SK-N-SH treated with all-trans-retinoic acid at 6 μM for 48 hours (cell line): ENCODE measurements around the gene LINC00237.

Experiments used
- ATAC-seq: fragments of 200-7000 bp; cut with Tn5 transposase; 3 replicates; pipeline ENCODE4 v1.9.1; 2020; ENCODE audit warnings: mild to moderate bottlenecking, moderate library complexity
- BACH2 ChIP-seq: fragments of 250-450 bp; sonication (Bioruptor Pico); IDR thresholded peaks from 2 replicates; pipeline ENCODE4 v1.9.0; 2021; ENCODE audit warnings: mild to moderate bottlenecking, borderline replicate concordance
- CREB5 ChIP-seq: fragments of 250-450 bp; sonication (Bioruptor Pico); IDR thresholded peaks from 2 replicates; pipeline ENCODE4 v1.5.1; 2020; ENCODE audit warnings: low read depth, mild to moderate bottlenecking, moderate library complexity
- CSDC2 ChIP-seq: fragments of 250-450 bp; sonication (Bioruptor Pico); IDR thresholded peaks from 2 replicates; pipeline ENCODE4 v1.5.0; 2020; ENCODE audit warnings: mild to moderate bottlenecking, moderate library complexity
- CSRNP3 ChIP-seq: fragments of 250-450 bp; sonication (Bioruptor Pico); IDR thresholded peaks from 2 replicates; pipeline ENCODE4 v1.5.1; 2021; ENCODE audit warnings: mild to moderate bottlenecking, moderate library complexity
- GLIS3 ChIP-seq: fragments of 250-450 bp; sonication (Bioruptor Pico); IDR thresholded peaks from 2 replicates; pipeline ENCODE4 v1.5.0; 2020; ENCODE audit warnings: mild to moderate bottlenecking, moderate library complexity
- OSR1 ChIP-seq: fragments of 250-450 bp; sonication (Bioruptor Pico); IDR thresholded peaks from 2 replicates; pipeline ENCODE4 v1.8.0; 2022; ENCODE audit warnings: moderate library complexity, mild to moderate bottlenecking, inconsistent platforms
- PATZ1 ChIP-seq: fragments of 250-450 bp; sonication (Bioruptor Pico); IDR thresholded peaks from 2 replicates; pipeline ENCODE4 v1.8.0; 2020; ENCODE audit warnings: mild to moderate bottlenecking, moderate library complexity, borderline replicate concordance
- POU6F1 ChIP-seq: fragments of 250-450 bp; sonication (Bioruptor Pico); IDR thresholded peaks from 2 replicates; pipeline ENCODE4 v1.8.0; 2021; ENCODE audit warnings: low read depth, mild to moderate bottlenecking, moderate library complexity, borderline replicate concordance
- PPARA ChIP-seq: fragments of 250-450 bp; sonication (Bioruptor Pico); IDR thresholded peaks from 2 replicates; pipeline ENCODE4 v1.5.0; 2020; ENCODE audit warnings: mild to moderate bottlenecking, borderline replicate concordance
- RARB ChIP-seq: fragments of 250-450 bp; sonication (Bioruptor Pico); IDR thresholded peaks from 2 replicates; pipeline ENCODE4 v1.8.0; 2021; ENCODE audit warnings: mild to moderate bottlenecking, moderate library complexity
- SNAI2 ChIP-seq: fragments of 250-450 bp; sonication (Bioruptor Pico); IDR thresholded peaks from 2 replicates; pipeline ENCODE4 v1.5.0; 2020; ENCODE audit warnings: mild to moderate bottlenecking, moderate library complexity
- TSHZ2 ChIP-seq: fragments of 250-450 bp; sonication (Bioruptor Pico); IDR thresholded peaks from 2 replicates; pipeline ENCODE4 v1.5.0; 2020; ENCODE audit warnings: mild to moderate bottlenecking, moderate library complexity
- ZFP3 ChIP-seq: fragments of 250-450 bp; sonication (Bioruptor Pico); IDR thresholded peaks from 2 replicates; pipeline ENCODE4 v1.5.0; 2020; ENCODE audit warnings: mild to moderate bottlenecking, moderate library complexity
- ZNF565 ChIP-seq: fragments of 450-650 bp; formaldehyde crosslinking; conservative IDR thresholded peaks from 2 replicates; pipeline ENCODE4 v1.5.0; 2020; ENCODE audit warnings: low read depth, mild to moderate bottlenecking, moderate library complexity
- ZNF70 ChIP-seq: fragments of 450-650 bp; formaldehyde crosslinking; IDR thresholded peaks from 2 replicates; pipeline ENCODE4 v1.5.0; 2020; ENCODE audit warnings: mild to moderate bottlenecking, moderate library complexity
- ZNF8 ChIP-seq: fragments of 450-650 bp; formaldehyde crosslinking; IDR thresholded peaks from 2 replicates; pipeline ENCODE4 v1.5.0; 2020; ENCODE audit warnings: mild to moderate bottlenecking, moderate library complexity

The LINC00237 gene

GRCh38 chr20:21125072-21125848 lies 19.1 kb upstream of the LINC00237 start (continued):
- TF ChIP-seq PPARA: no peak
- no peak for TF ChIP-seq CSRNP3 (CRISPR knock-in tag)

- ATAC-seq: no peak
- TF ChIP-seq ZNF8 (CRISPR knock-in tag) (no peak), CREB5 (no peak), TSHZ2 (CRISPR knock-in tag) (no peak), SNAI2 (CRISPR knock-in tag) (no peak), ZNF565 (CRISPR knock-in tag) (no peak), GLIS3 (CRISPR knock-in tag) (no peak), CSRNP3 (CRISPR knock-in tag) (no peak), OSR1 (no peak)
These were observed 18.0 kb upstream of the LINC00237 start for GRCh38 chr20:21124190-21124589.

GRCh38 chr20:21118782-21119181 lies 12.6 kb upstream of the LINC00237 start:
- TF ChIP-seq BACH2 (CRISPR knock-in tag): no peak
- no peak for TF ChIP-seq TSHZ2 (CRISPR knock-in tag)
- TF ChIP-seq CREB5: no peak
- no peak for TF ChIP-seq ZFP3 (CRISPR knock-in tag)
- TF ChIP-seq CSDC2 (CRISPR knock-in tag): no peak
- no peak for TF ChIP-seq ZNF565 (CRISPR knock-in tag)
- no peak for TF ChIP-seq ZNF8 (CRISPR knock-in tag)
- TF ChIP-seq RARB: no peak
- no peak for TF ChIP-seq OSR1
- no peak for TF ChIP-seq PATZ1 (CRISPR knock-in tag)
- TF ChIP-seq PPARA: no peak
- TF ChIP-seq POU6F1: no peak
- no peak for TF ChIP-seq ZNF70
- ATAC-seq: no peak
